ENCODE data around the gene BHLHA9.

DNA sequence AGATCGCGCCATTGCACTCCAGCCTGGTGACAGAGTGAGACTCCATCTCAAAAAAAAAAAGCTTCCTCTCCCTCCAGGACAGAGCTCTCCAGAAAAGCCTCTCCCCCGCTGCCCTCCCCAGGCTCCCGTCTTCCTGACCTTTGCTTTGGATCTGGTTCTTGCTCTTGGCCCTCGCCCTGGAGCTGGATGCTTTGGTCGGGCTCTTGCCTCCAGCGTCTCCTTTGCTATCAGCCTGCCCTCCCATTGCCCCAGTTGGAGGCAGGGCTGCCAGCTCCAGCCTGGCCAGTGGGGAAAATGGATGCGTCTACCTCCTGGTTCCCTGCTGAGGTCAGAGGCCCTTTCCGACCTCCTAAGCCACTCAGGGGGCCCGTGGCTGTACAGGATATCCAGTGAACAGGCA lies 45.2 kb downstream of the BHLHA9 start:
- TF ChIP-seq, protein P1, sequence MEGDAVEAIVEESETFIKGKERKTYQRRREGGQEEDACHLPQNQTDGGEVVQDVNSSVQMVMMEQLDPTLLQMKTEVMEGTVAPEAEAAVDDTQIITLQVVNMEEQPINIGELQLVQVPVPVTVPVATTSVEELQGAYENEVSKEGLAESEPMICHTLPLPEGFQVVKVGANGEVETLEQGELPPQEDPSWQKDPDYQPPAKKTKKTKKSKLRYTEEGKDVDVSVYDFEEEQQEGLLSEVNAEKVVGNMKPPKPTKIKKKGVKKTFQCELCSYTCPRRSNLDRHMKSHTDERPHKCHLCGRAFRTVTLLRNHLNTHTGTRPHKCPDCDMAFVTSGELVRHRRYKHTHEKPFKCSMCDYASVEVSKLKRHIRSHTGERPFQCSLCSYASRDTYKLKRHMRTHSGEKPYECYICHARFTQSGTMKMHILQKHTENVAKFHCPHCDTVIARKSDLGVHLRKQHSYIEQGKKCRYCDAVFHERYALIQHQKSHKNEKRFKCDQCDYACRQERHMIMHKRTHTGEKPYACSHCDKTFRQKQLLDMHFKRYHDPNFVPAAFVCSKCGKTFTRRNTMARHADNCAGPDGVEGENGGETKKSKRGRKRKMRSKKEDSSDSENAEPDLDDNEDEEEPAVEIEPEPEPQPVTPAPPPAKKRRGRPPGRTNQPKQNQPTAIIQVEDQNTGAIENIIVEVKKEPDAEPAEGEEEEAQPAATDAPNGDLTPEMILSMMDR (IDR thresholded peaks at IDR 0.05; ENCODE audit: poor library complexity) = no peak
- TF ChIP-seq EZH2 (IDR thresholded peaks at IDR 0.05; ENCODE audit: borderline replicate concordance) = no peak
